GM08714 (cell line): Measurements from ENCODE around the gene NADK2.
"Not testable (repeated sequence)": the region's sequence is repeated elsewhere in the genome, so short reads cannot be mapped to it uniquely, and the experiment has no call there.

Source experiments
- H3K4me3 ChIP-seq: fragments of 200-500 bp; sonication (Bioruptor generic); 2 replicates; pipeline ENCODE4 v1.5.1; 2014; ENCODE audit warnings: mild to moderate bottlenecking, low read length, inconsistent platforms
- ZNF274 ChIP-seq: IDR thresholded peaks from 2 replicates; pipeline ENCODE4 v1.6.1; 2012; ENCODE audit warnings: mild to moderate bottlenecking, low read depth, low read length

NADK2 gene, protein sequence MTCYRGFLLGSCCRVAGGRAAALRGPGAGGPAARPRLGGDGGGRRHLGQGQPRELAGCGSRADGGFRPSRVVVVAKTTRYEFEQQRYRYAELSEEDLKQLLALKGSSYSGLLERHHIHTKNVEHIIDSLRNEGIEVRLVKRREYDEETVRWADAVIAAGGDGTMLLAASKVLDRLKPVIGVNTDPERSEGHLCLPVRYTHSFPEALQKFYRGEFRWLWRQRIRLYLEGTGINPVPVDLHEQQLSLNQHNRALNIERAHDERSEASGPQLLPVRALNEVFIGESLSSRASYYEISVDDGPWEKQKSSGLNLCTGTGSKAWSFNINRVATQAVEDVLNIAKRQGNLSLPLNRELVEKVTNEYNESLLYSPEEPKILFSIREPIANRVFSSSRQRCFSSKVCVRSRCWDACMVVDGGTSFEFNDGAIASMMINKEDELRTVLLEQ

DNA sequence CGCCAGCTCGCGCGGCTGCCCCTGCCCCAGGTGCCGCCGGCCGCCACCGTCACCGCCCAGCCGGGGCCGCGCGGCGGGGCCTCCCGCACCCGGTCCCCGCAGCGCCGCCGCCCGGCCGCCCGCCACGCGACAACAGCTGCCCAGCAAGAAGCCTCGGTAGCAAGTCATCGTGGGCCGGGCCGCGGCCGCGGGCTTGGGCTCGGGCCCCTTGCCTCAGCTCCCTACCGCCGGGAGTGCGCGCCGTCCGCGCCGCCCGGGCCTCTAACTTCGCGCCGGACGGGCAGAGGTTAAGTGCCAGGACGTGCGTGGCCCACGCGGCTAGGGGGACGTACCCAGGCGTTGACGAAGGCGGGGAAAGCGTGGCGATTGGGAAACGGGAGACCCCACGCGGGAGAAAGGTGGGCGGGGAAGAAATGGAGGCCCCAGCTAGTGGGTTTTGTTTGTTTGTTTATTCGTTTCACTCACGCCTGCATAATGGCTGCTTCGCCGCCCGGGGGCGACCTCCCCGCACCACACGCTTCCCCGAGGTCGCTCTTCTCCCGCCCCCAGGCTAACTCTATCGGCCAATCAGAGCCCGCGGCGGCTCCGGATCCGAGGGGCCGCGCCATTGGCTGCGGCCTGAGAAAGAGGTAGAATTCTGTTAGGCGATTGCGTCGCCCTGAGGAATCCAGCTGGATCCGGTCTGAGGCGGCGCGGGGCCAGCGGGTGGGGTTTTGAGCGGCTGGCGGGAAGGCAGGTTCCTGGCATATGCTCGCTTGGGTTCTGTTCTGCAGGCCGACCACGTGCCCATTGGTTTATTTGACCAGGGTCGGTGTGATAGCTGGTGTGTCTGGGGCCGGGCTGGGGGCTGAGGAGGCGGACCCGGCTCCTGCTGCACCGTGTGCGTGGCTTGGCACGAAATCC lies at the start of gene NADK2:
Gene NADK2, minus strand, starts transcription at position 295 of the 903 bp plus-strand sequence. Its CDS starts 127 bp downstream, at position 168.
- peak within 1 kb of the TSS; percentile 84 for H3K4me3 ChIP-seq
- no peak for TF ChIP-seq ZNF274

DNA sequence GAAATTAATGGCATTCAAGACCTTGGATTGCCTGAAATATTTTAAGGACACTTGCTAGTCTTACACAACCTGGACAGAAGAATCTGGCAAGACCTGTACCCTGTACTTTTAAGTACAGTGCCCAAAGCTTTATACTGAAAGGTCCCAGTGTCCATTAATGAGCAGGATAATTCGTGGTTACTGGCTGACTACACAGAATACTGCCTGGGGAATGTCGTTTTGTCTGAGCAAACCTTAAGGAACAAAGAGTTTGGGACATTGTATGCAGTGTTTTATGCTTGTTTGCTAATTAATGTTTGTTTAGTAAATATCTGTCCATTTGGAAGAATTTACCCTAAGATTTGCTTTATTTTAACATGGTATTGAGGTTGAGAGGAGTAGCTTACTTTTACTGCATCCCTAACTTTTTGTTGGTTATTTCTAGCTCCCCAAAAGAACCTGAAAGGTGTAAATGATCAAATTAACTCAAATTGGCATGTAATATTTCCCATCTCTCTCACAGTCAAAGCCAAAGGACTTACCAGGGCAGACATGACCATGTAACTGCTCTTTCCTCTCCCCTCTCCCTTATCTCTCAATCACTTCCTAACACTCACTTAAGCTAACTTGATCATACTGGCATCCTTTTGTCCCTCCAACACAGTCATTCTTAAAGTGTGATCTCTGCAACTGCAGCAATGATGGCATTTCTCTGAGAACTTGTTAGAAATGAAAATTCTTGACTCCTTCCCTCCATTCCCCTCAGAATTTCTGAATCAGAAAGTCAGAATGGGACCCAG lies 44.3 kb upstream of the NADK2 start:
- TF ChIP-seq ZNF274 = no peak
- H3K4me3 ChIP-seq = no peak overlapping the region

DNA sequence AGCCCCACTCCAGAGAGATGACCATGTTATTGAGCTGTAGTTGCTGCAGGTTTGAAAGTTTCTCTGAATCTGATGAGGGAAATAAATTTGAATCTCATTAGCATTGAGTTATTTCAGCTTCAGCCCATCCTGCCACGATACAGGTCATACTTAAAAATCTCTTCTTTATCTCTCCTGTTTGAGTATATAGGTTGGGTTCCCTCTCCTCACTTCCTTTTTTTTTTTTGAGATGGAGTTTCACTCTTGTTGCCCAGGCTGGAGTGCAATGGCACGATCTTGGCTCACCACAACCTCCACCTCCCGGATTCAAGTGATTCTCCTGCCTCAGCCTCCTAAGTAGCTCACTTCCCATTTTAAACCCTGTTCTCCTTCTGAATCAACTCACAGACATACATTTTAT lies 42.0 kb upstream of the NADK2 start:
- not testable (repeated sequence) for H3K4me3 ChIP-seq

DNA sequence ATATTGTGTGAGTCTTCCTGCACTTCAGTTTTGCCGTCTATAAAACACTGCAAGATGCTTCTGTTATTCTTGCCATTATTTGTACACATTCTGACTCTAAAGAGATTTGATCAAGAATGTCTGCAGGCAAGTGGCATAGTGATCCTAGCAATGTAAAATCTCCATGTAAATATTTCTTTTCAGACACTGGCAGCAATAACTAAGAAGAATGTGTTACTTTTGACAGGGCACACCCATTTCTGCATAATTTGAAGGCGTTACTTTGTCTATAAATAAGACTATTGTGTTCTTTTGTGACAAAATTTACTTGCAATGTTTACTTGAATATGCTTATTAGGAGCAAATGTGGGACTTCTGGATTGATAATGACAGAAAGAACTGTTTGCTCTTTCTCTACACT lies 39.9 kb upstream of the NADK2 start:
- no peak for TF ChIP-seq ZNF274

DNA sequence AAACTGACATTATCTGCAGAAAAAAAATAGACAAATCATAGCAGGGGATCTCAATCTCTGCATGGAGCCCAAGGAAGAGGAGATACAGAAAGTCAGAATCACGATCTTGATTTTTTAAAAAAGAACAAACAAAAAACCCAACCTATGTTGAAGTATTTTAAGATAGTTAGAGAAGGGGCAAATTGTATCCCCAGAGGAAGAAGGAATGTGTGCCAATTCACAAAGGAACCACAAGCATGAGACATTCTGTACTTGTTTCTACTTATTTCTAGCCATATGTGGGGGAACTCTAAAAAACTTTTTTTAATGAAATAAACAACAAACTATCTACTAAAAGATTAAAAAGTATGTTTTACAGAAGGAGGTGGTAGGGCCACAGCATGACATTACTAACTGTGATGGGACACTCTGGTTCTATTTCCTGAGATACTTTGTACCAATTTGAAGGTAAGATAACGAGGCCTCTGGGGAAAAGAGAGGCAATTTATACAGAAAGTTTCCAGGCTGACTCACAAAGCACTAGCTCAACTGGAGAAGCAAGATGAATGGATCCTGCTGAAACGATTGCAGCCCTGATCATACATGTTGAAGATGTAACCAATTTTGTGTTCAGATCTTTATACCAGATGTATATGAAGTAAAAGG lies 37.5 kb upstream of the NADK2 start:
- H3K4me3 ChIP-seq = no peak overlapping the region
- TF ChIP-seq ZNF274 = no peak

More for the DNA sequence above, 39.9 kb upstream of the NADK2 start:
- no peak overlapping the region for H3K4me3 ChIP-seq

DNA sequence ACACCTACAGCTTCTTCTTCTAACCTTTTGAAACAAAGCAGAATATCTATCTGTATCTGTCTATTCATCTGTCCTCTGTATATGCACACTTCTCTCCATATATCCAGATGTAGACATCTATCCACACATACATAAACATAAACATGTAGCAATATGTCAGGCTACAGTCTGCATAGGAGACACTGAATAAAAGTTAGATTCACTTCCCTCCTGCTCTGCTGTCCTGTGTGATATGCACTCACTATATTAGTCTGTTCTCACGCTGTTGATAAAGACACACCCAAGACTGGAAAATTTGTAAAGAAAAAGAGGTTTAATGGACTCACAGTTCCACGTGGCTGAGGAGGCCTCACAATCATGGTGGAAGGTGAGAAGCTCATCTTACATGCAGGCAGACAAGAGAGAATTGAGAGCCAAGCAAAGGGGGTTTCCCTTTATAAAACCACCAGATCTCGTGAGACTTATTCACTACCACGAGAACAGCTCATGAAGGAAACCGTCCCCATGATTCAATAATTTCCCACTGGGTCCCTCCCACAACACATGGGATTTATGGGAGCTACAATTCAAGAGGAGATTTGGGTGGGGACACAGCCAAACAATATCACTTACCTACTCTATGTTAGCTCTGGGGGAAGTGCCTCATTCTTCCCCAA lies 35.9 kb upstream of the NADK2 start:
- no peak for TF ChIP-seq ZNF274
- no peak overlapping the region for H3K4me3 ChIP-seq

DNA sequence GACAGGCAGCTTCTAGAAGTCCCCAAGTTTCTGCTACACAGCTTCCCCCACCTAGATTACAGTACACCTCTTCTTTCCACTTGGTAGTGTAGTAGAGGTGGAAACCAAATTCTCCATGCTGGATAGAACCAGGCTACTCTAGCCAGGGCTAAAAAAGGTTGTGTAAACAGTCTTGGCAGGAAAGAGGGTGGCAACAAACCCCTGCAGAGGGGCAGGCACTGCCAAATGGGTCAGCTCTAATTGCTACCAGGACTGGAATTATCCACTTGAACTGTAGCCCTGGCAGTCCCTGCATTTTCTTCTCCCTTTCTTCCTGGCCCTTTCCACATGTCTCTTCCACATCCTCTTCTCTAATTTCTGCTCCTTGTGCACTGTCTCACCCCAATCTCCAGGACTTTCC lies 35.1 kb upstream of the NADK2 start:
- TF ChIP-seq ZNF274 = no peak

DNA sequence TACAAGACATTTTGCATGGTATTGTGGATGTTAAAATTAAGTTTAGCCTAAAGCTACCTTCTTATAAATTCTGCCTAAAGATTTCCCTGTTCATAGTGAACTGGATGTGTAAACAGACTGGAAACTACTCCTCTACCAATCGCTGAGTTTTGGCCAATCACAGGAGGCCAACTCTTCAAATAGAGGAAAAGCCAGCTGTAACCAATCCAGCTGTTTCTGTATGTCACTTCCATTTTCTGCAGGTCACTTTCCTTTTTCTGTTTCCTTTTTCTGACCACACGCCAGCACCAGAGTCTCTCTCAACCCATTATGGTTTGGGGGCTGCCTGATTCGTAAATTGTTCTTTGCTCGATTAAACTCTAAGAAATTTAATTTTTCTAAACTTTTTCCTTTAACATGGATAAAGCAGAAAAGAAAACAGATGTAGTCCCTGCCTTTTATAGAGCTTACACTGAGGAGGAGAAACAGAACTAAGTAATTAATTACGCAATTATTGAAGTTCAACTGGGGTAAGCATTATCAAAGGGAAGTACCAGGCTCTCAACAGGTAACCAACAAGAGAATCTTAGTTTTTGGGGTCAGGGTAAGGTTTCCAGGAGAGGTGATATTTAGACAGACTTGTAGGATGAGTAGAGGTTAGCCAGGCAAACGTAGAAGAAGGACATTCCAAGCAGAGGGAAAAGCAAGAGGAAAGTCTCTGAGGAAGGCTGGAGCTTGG lies 32.2 kb upstream of the NADK2 start:
- TF ChIP-seq ZNF274 = no peak
- no peak overlapping the region for H3K4me3 ChIP-seq

More for the DNA sequence above, 35.1 kb upstream of the NADK2 start:
- H3K4me3 ChIP-seq = no peak overlapping the region

DNA sequence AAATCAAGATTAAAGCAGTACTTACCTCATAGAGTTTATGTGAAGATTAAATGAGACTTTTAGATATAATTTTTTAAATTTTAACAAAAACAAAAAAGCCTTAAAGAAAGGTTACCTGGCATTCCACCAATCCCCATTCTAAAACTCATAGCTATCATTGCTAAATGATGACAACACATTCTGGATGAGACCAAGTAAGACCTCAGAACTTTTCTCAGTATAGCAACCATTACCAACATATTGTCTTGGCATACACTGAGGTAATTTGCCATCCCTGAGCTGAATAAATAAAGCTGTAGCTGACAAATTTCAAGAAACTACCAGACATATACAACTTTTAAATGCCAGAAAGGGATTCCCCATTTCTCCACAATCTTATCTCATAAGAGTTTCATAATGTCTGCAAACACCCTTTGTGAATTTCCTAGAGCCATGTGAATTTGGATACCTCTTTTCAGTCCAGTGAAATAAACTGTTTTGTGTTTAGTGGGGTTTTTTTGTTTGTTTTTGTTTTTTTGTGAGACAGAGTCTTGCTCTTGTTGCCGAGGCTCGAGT lies 30.5 kb upstream of the NADK2 start:
- H3K4me3 ChIP-seq = no peak overlapping the region
- TF ChIP-seq ZNF274 = no peak

DNA sequence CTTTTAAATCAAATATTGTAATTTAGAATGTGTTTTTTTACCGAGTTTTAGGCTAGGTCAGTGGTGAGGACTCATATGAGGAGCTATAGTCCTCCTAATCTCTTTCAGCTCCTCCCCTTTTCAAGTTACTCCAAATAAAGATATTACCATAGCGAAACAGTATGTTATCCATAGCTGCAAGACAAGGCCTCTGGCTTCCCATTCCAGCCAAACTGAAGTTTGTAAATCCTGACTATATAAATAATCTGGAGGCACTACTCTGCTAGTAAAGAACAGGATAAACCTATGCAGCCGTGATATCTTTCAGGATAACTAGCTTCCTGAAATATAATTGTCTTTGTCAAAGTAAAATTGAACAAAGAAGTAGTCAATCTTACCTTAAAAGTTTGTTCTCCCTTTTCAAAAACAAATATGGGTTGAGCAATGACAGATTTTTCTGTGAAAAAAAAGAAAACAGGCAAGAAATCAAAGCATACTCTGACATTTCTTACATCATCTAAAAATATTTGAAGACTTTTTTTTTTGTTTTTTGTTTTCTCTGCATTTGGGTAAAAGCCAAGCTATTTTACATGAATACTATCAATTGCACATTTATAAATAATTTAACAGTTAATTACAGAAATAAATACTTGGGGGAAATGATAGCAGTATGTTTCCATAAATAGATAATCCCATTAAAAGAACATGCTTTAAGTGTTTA lies 29.3 kb upstream of the NADK2 start:
- H3K4me3 ChIP-seq = no peak overlapping the region
- TF ChIP-seq ZNF274 = no peak

DNA sequence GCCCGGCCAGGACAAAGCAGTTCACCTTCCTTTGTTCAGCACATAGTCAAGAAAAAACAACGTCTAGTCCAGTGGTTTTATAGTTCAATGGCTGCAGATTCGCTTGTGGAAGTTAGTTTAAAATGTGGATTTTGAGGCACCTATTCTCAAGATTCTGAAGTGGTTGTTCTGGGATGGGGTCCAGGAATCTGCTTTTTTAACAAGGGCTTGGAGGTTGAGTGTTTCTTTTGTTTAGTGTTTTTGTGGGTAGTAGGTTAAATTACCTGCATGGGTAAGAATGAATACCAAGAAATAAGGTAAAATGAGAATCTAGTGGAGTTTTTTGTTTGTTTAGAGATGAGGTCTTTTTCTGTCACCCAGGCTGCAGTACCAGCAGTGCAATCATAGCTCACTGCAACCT lies 28.4 kb upstream of the NADK2 start:
- no peak for TF ChIP-seq ZNF274
- no peak overlapping the region for H3K4me3 ChIP-seq

DNA sequence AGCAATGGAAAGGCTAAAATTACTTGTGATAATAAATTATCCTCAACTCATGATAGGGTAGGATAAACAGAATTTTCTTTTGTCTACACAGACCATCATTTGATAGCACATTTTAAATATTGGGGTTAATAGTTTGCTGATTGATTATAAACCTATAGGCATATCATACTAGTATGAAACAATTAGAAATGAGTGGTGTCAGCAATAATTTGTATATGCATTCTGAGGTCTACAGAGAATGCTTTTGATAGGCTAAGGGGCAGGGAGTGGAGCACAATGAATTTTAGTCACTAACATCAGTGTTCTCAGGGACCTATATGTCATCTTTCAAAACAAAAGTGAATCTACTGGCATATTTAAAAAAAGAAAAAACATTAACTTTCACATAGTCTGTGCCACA lies 27.8 kb upstream of the NADK2 start:
- H3K4me3 ChIP-seq = no peak overlapping the region
- TF ChIP-seq ZNF274 = no peak
